Measurements from ENCODE around the gene SLC7A8. TPM values are rescaled to one million over a fixed set of nuclear protein-coding genes. Genes with fewer than 3 reads are reported as not detected.

The SLC7A8 gene
- total RNA-seq, 4 donors from 2014 or later = 26.2 to 41.4 (median 37.5) TPM

DNA sequence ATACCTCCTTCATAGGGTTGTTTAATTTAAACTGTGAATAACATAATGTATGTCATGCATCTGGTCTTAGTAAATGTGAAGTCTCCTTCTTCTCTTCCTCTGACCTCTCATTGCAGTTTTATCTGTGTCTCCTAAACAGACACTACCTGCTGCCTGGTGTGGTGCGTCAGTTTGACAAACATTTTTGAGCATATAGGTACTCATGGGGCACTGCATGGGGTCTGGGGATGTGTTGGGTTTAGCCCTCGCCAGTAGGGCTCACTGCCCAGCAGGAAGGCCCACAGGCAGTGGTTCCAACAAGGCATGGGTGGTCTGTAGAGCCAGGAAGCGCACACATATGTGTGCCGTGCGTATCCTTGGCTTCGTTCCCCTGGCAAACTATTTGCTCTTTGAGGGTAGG is 61.4 kb downstream of the SLC7A8 start:
- Histone ChIP-seq H3K27ac (no peak overlapping the region), H3K9me3 (no peaks in the 10 kb centered on the region), H3K27me3 (peaks cover 0 to 4% of the 10 kb centered on the region in 2 donors), H3K4me3 (no peak overlapping the region), H3K36me3 (peaks cover 0 to 5% (median 0%) of the 10 kb centered on the region in 3 donors), H3K4me1 (peaks cover 0 to 8% (median 3%) of the 10 kb centered on the region in 4 donors)
- no peak for DNase-seq (ENCODE audit: low spot score in 2 of 2)
- 86 to 94% methylated on average over 6 of the region's 6 CpGs for WGBS, 2 donors
- TF ChIP-seq POLR2A (IDR thresholded peaks at IDR 0.05) (no peak), EP300 (IDR thresholded peaks at IDR 0.05) (no peak)
- TF ChIP-seq, protein P1, sequence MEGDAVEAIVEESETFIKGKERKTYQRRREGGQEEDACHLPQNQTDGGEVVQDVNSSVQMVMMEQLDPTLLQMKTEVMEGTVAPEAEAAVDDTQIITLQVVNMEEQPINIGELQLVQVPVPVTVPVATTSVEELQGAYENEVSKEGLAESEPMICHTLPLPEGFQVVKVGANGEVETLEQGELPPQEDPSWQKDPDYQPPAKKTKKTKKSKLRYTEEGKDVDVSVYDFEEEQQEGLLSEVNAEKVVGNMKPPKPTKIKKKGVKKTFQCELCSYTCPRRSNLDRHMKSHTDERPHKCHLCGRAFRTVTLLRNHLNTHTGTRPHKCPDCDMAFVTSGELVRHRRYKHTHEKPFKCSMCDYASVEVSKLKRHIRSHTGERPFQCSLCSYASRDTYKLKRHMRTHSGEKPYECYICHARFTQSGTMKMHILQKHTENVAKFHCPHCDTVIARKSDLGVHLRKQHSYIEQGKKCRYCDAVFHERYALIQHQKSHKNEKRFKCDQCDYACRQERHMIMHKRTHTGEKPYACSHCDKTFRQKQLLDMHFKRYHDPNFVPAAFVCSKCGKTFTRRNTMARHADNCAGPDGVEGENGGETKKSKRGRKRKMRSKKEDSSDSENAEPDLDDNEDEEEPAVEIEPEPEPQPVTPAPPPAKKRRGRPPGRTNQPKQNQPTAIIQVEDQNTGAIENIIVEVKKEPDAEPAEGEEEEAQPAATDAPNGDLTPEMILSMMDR (IDR thresholded peaks at IDR 0.05) = no peak

DNA sequence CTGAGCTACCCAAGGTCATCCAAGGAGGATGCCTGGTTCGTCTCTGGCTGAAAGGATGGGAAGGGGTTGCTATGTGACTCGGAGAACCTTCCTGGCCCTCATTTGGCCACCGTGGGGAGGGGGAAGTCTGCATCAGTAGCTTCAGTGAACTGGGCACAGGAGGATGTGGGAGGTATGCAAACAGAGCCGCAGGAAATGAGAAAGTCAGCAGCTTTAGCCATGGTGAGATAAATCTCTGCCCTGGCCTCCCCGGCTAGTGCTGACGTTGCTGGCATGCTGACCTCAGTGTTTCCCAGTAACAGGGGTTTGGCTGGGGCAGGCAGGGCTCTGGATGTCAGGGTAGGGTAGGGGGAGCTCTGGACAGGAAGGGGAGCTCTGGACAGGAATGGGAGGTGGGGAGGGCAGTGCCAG is 62.1 kb downstream of the SLC7A8 start:
- Histone ChIP-seq H3K36me3 (no peaks in the 10 kb centered on the region), H3K4me3 (no peak overlapping the region), H3K4me1 (peaks cover 0 to 8% (median 3%) of the 10 kb centered on the region in 4 donors), H3K9me3 (no peaks in the 10 kb centered on the region), H3K27me3 (peaks cover 0 to 4% of the 10 kb centered on the region in 2 donors), H3K27ac (no peak overlapping the region)
- TF ChIP-seq EP300 (IDR thresholded peaks at IDR 0.05) (no peak), POLR2A (IDR thresholded peaks at IDR 0.05) (no peak)
- TF ChIP-seq, protein P1 (IDR thresholded peaks at IDR 0.05) = no peak
- DNase-seq (ENCODE audit: low spot score in 2 of 2) = no peak
- WGBS, 2 donors = 40 to 48% methylated on average over 6 of the region's 6 CpGs

DNA sequence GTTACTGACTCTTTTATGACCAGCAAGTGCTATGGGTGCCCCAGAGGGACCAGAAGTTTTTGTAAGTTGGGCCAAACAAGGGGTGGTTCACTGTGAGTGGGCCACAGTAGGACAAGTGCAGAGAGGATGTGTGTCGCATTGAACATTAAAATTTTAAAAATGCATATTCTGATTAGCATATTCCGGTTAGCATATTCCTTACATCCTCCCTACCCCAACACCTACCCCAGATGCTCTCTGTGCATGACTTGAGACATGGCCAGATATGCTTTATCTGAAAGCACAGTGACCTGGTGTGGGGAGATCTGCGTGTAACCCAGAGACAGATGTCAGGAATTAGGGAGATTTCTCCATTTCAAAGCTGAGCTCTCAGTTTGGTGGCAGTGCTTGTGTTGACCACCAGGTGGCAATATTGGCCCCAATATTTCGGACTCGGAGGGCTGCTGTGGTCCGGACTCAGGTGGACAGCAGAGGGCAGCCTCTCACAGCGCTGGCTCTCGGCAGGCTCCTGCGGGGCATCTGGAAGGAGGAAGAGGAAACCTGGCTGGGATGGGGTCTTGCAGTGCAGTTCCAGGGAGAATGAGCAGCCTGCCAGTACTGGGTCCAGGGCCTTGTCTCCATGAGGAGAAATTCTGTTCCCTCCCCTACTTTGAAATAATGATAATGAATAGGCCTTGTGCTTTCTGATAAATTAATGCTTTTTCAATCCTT is 62.8 kb downstream of the SLC7A8 start:
- WGBS, 2 donors = 15 to 19% methylated on average over 9 of the region's 9 CpGs
- DNase-seq (ENCODE audit: low spot score in 2 of 2) = peak; percentile 81 to 90
- Histone ChIP-seq H3K4me3 (no peak overlapping the region), H3K36me3 (no peaks in the 10 kb centered on the region), H3K4me1 (peaks cover 0 to 8% (median 3%) of the 10 kb centered on the region in 4 donors), H3K27ac (no peak overlapping the region), H3K27me3 (peaks cover 0 to 4% of the 10 kb centered on the region in 2 donors), H3K9me3 (no peaks in the 10 kb centered on the region)
- peak; percentile 9 to 59 for TF ChIP-seq EP300 (IDR thresholded peaks at IDR 0.05)
- TF ChIP-seq POLR2A (IDR thresholded peaks at IDR 0.05) = no peak
- TF ChIP-seq, protein P1 (IDR thresholded peaks at IDR 0.05) = peak; percentile 99 to 100 (median 100)

DNA sequence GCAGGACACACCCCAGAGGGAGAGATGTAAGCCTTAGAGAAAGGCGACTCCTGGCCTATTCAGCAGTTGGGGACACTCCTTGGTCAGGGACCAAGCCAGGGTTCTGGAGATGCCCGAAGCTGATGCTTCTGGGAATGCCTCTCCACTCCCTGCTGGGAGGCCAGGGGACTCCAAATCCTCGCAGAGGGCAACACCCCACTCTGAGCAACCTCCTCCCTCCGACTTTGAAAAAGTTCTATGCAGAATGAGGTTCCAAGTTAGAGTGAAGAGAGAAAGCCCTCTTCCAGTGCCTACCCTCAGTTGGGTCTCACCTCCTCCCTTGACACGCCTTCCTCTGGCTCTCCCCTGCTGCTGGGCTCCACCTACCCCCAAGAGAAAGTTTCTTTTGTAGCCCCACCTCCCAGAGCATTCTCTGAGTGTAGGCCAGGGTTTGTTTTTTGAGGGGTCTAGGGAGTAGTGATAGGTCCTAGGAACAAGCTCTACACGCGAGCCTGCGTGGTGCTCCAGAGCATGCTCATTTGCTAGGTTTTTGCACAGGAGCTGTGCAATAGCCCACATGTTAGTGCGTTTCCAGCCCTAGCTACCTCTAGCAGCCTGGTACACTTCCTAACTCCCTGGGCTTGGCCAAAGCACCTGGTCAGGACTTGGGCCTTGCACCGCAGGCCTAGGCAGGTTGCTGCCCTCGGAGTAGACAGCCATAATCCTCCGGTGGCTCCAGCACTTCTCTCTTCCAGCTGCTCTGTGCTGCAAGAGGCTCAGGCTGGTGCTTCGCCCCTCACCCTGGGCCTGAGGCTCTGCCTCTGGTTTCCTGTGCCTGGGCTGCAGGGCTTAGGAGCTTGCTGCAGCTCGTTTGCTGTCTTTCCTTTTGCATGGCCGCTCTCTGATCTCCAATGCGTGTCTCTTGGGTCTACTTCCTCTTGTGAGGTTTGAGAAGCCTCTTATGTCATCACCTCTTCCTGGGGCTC is 63.8 kb downstream of the SLC7A8 start:
- no peak overlapping the region for H3K4me3 ChIP-seq
- WGBS, 2 donors = 75 to 76% methylated on average over 16 of the region's 16 CpGs
- no peaks in the 10 kb centered on the region for H3K36me3 ChIP-seq
- H3K27ac ChIP-seq = peak overlapping the region in 1 of 4 donors; percentile 1
- peaks cover 0 to 7% of the 10 kb centered on the region in 2 donors for H3K27me3 ChIP-seq
- TF ChIP-seq POLR2A (IDR thresholded peaks at IDR 0.05) (no peak), EP300 (IDR thresholded peaks at IDR 0.05) (no peak)
- TF ChIP-seq, protein P1 (IDR thresholded peaks at IDR 0.05) = no peak
- H3K4me1 ChIP-seq = peaks cover 0 to 14% (median 3%) of the 10 kb centered on the region in 4 donors
- no peaks in the 10 kb centered on the region for H3K9me3 ChIP-seq
- no peak for DNase-seq (ENCODE audit: low spot score in 2 of 2)

Measured in tibial nerve (tissue), 4 donors.